GM13976 (cell line): ENCODE results near the gene TASL.

ENCODE experiments used
- DNase-seq: peaks from one replicate; pipeline ENCODE4 v3.0.0; 2012; ENCODE audit warnings: low spot score
- in situ Hi-C: fragments of 300-500 bp; cut with MboI; formaldehyde crosslinking; loops from one replicate; pipeline ENCODE4 v1.12.0; 2022; ENCODE audit warnings: low sequenced_read_pairs, mixed read lengths, inconsistent platforms; ENCODE audit not compliant: unreplicated experiment
- TF ChIP-seq, protein P1 (sequence below): IDR thresholded peaks from 2 replicates; pipeline ENCODE4 v1.5.1; 2012; ENCODE audit warnings: borderline replicate concordance, mild to moderate bottlenecking; ENCODE audit not compliant: insufficient read depth; ENCODE audit errors: extremely low read depth, missing control alignments, control extremely low read depth

The TASL gene

GRCh38 chrX:30593440-30594200, 16.1 kb upstream of the TASL start:
- in situ Hi-C loops, result no loop called here
- DNase-seq, result no peak
- TF ChIP-seq, protein P1, sequence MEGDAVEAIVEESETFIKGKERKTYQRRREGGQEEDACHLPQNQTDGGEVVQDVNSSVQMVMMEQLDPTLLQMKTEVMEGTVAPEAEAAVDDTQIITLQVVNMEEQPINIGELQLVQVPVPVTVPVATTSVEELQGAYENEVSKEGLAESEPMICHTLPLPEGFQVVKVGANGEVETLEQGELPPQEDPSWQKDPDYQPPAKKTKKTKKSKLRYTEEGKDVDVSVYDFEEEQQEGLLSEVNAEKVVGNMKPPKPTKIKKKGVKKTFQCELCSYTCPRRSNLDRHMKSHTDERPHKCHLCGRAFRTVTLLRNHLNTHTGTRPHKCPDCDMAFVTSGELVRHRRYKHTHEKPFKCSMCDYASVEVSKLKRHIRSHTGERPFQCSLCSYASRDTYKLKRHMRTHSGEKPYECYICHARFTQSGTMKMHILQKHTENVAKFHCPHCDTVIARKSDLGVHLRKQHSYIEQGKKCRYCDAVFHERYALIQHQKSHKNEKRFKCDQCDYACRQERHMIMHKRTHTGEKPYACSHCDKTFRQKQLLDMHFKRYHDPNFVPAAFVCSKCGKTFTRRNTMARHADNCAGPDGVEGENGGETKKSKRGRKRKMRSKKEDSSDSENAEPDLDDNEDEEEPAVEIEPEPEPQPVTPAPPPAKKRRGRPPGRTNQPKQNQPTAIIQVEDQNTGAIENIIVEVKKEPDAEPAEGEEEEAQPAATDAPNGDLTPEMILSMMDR, result no peak

GRCh38 chrX:30592831-30593230, 15.3 kb upstream of the TASL start:
- TF ChIP-seq, protein P1, result no peak
- DNase-seq, result no peak
- in situ Hi-C loops, result no loop called here

DNA sequence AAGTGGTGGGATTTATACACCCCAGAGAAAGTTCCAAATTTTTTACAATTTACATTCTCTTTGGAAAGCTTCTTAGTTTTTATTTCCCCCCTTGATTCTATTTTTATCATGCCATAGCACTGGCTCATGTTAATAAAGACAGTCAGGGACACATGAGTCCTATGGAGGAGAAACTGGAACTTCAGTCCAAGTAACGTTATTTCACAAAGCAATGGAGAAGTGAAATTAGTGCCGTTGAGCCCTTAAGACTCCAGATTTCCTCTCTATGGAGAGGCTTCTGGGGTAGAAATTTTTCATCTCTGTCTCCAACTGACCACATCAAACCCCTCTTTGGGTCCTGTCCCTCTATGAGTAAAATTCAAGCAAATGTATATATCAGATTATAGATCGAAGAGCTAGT, 12.8 kb upstream of the TASL start:
- TF ChIP-seq, protein P1, result no peak
- no peak for DNase-seq
- in situ Hi-C loops, result no loop called here

- no peak for DNase-seq
- TF ChIP-seq, protein P1, result no peak
- in situ Hi-C loops, result no loop called here
Measured at GRCh38 chrX:30589146-30589888, 11.8 kb upstream of the TASL start.

DNA sequence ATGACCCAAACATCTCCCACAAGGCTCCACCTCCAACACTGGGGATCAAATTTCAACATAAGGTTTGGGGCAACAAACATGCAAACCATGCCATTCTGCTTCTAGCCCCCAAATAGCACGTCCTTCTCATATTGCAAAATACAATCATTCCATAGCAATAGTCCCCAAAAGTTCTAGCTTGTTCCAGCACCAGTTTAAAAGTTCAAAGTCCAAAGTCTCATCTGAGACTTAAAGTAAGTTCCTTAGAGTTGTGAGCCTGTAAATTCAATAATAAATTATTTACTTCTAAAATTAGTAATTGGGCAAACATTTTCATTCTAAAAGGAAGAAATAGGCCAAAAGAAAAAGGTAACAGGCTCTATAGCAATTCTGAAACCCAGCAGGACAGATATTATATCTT, 8.9 kb upstream of the TASL start:
- TF ChIP-seq, protein P1, result no peak
- in situ Hi-C loops, result no loop called here
- no peak for DNase-seq

DNA sequence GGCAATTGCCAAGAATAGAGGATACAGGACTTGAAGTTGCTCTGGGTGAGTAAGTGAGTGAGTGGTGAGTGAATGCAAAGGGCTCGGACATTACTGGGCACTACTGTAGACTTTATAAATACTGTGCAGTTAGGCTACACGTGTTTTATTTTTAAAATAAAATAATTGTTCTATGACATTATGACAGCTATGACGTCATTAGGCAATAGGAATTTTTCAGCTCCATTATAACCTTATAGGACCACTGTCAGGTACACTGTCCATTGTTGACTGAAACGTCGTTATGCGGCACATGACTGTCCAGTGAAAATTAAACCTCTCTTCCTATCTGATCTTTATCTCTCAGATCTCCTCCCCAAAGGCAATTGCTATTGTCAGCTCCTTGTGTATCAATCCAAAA, 5.1 kb upstream of the TASL start:
- no peak for DNase-seq
- TF ChIP-seq, protein P1, result no peak
- in situ Hi-C loops, result no loop called here
